HepG2 (cell line): Measurements from ENCODE around the gene KRTAP5-4. TPM values are rescaled to one million over a fixed set of nuclear protein-coding genes. Genes with fewer than 3 reads are reported as not detected.
A peak's percentile ranks its signal among the peaks of the same experiment; 100 is the strongest.

ENCODE experiments used
- CHCHD3 ChIP-seq: sonication (generic); formaldehyde crosslinking; IDR thresholded peaks from 2 replicates; pipeline ENCODE4 v1.8.0; 2022; ENCODE audit warnings: mild to moderate bottlenecking, missing genetic modification reagents, moderate library complexity
- FOXP4 ChIP-seq: sonication (generic); formaldehyde crosslinking; IDR thresholded peaks from 2 replicates; pipeline ENCODE4 v1.4.0; 2020; ENCODE audit warnings: missing genetic modification reagents
- HNF1B ChIP-seq: sonication (generic); formaldehyde crosslinking; IDR thresholded peaks from 2 replicates; pipeline ENCODE4 v1.5.1; 2020; ENCODE audit warnings: mild to moderate bottlenecking, moderate library complexity, missing genetic modification reagents
- MYPOP ChIP-seq: sonication (generic); formaldehyde crosslinking; IDR thresholded peaks from 2 replicates; pipeline ENCODE4 v1.8.1; 2023; ENCODE audit warnings: mild to moderate bottlenecking, moderate library complexity, missing genetic modification reagents
- MZF1 ChIP-seq: sonication (generic); formaldehyde crosslinking; IDR thresholded peaks from 2 replicates; pipeline ENCODE4 v1.8.1; 2023; ENCODE audit warnings: mild to moderate bottlenecking, missing genetic modification reagents, borderline replicate concordance
- PBX2 ChIP-seq: IDR thresholded peaks from 2 replicates; pipeline ENCODE4 v1.6.1; 2016; ENCODE audit warnings: control low read depth
- PRDM10 ChIP-seq: sonication (generic); formaldehyde crosslinking; IDR thresholded peaks from 2 replicates; pipeline ENCODE4 v1.4.0; 2020; ENCODE audit warnings: low read depth, missing genetic modification reagents
- RBM39 ChIP-seq: fragments of 200-400 bp; formaldehyde crosslinking; IDR thresholded peaks from one replicate; pipeline ENCODE4 v1.6.1; 2018; ENCODE audit warnings: antibody characterized with exemption, mild to moderate bottlenecking, low read depth, low read length; ENCODE audit not compliant: poor library complexity, severe bottlenecking
- RNF2 ChIP-seq: fragments of 450-650 bp; conservative IDR thresholded peaks from 2 replicates; pipeline ENCODE4 v1.6.1; 2016; ENCODE audit warnings: low read depth
- TEF ChIP-seq: sonication (generic); formaldehyde crosslinking; IDR thresholded peaks from 2 replicates; pipeline ENCODE4 v1.5.0; 2020; ENCODE audit warnings: missing genetic modification reagents
- ZBTB25 ChIP-seq: IDR thresholded peaks from 2 replicates; pipeline ENCODE4 v1.6.1; 2018; ENCODE audit warnings: missing genetic modification reagents
- ZFP1 ChIP-seq: IDR thresholded peaks from 2 replicates; pipeline ENCODE4 v1.6.1; 2016
- ZFY ChIP-seq: sonication (generic); formaldehyde crosslinking; IDR thresholded peaks from 2 replicates; pipeline ENCODE4 v1.4.0; 2020; ENCODE audit warnings: missing genetic modification reagents
- ZNF180 ChIP-seq: sonication (generic); formaldehyde crosslinking; IDR thresholded peaks from 2 replicates; pipeline ENCODE4 v1.4.0; 2020; ENCODE audit warnings: low read depth, missing genetic modification reagents, borderline replicate concordance
- ZNF44 ChIP-seq: sonication (generic); formaldehyde crosslinking; IDR thresholded peaks from 2 replicates; pipeline ENCODE4 v1.5.1; 2020; ENCODE audit warnings: mild to moderate bottlenecking, missing genetic modification reagents
- ZNF580 ChIP-seq: IDR thresholded peaks from 2 replicates; pipeline ENCODE4 v1.6.1; 2016; ENCODE audit warnings: low read depth, borderline replicate concordance
- polyA plus RNA-seq, 8 experiments: library from polyadenylated mRNA; depleted of rRNA in 3 of 8; stranded (reverse) in 7 of 8; unstranded in 1 of 8; fragments of >200 nt; fragmentation: Illumina TruSeq in 4 of 8; extraction: Trizol in 4 of 8; gene quantifications; 2 replicates each; pipeline versions ENCODE4 v1.2.1 to v1.2.3, GENCODE V29; 2011 to 2016; ENCODE audit warnings: low read depth in 4 of 8, missing spikeins in 1 of 8, mixed read lengths in 1 of 8; ENCODE audit not compliant: insufficient read depth in 1 of 8
- total RNA-seq, 5 experiments: library from RNA; depleted of rRNA; stranded (reverse); fragments of >200 nt; fragmentation: Illumina TruSeq; extraction: Trizol; gene quantifications; 2 replicates each; pipeline ENCODE4 v1.2.3, GENCODE V29; 2016; ENCODE audit warnings: low read depth in 1 of 5

Gene KRTAP5-4
- total and polyA plus RNA-seq, 2 of the 13 experiments (the other 11 are each of a cell fraction or from before 2014, with no cell fraction given) = not detected

GRCh38 chr11:1572197-1573076 is 49.5 kb downstream of the KRTAP5-4 start, which contains the start of gene DUSP8 (continued):
- TF ChIP-seq HNF1B (CRISPR knock-in tag) (no peak), ZBTB25 (CRISPR knock-in tag) (no peak), ZNF44 (CRISPR knock-in tag) (no peak), RNF2 (no peak), MYPOP (CRISPR knock-in tag) (no peak), ZFY (CRISPR knock-in tag) (peak; percentile 20; the same call in 1 of the 2 replicates), ZNF580 (no peak), ZNF180 (CRISPR knock-in tag) (no peak), PBX2 (CRISPR knock-in tag) (no peak), ZFP1 (CRISPR knock-in tag) (no peak), TEF (no peak), RBM39 (peak; percentile 14), MZF1 (CRISPR knock-in tag) (no peak), PRDM10 (no peak), FOXP4 (no peak), CHCHD3 (CRISPR knock-in tag) (no peak)
